K562 (cell line): ENCODE results near the gene FAM174C. TPM values are rescaled to one million over a fixed set of nuclear protein-coding genes. Genes with fewer than 3 reads are reported as not detected.
A peak's percentile ranks its signal among the peaks of the same experiment; 100 is the strongest.

Source experiments
- ADNP ChIP-seq: fragments of 200-800 bp; sonication (Bioruptor generic); IDR thresholded peaks from 2 replicates; pipeline ENCODE4 v1.6.1; 2016; ENCODE audit warnings: missing genetic modification characterization, missing compliant biosample characterization
- EP300 ChIP-seq: IDR thresholded peaks from 2 replicates; pipeline ENCODE4 v1.6.1; 2012; ENCODE audit warnings: low read length, improper control_type of control experiment
- JUNB ChIP-seq: fragments of 450-650 bp; formaldehyde crosslinking; conservative IDR thresholded peaks from 2 replicates; pipeline ENCODE4 v1.4.0; 2020; ENCODE audit warnings: mild to moderate bottlenecking
- NFE2L1 ChIP-seq: fragments of 450-650 bp; IDR thresholded peaks from 2 replicates; pipeline ENCODE4 v1.6.1; 2016; ENCODE audit warnings: missing genetic modification characterization, low read depth, mild to moderate bottlenecking, missing compliant biosample characterization, moderate library complexity, borderline replicate concordance
- TAF7 ChIP-seq: fragments of 450-650 bp; IDR thresholded peaks from 2 replicates; pipeline ENCODE4 v1.6.1; 2016; ENCODE audit warnings: missing genetic modification characterization, missing compliant biosample characterization
- ZC3H4 ChIP-seq: sonication (generic); formaldehyde crosslinking; IDR thresholded peaks from 2 replicates; pipeline ENCODE4 v1.9.0; 2021; ENCODE audit warnings: missing genetic modification reagents, borderline replicate concordance
- ZNF551 ChIP-seq: fragments of 250-450 bp; sonication (Bioruptor Pico); IDR thresholded peaks from 2 replicates; pipeline ENCODE4 v1.5.0; 2021; ENCODE audit warnings: mild to moderate bottlenecking, moderate library complexity
- ZNF778 ChIP-seq: fragments of 450-650 bp; formaldehyde crosslinking; IDR thresholded peaks from 2 replicates; pipeline ENCODE4 v1.4.0; 2020; ENCODE audit warnings: mild to moderate bottlenecking, moderate library complexity
- polyA plus RNA-seq, 8 experiments: library from polyadenylated mRNA; depleted of rRNA in 4 of 8; stranded (reverse) in 5 of 8; unstranded in 3 of 8; fragments of >200 nt; fragmentation: Nextera tagmentation in 2 of 8; fragmentation: Illumina TruSeq in 1 of 8; extraction: Ambion mirVana in 2 of 8; extraction: Trizol in 1 of 8; gene quantifications; 2 replicates each; pipeline versions ENCODE4 v1.2.1 to v1.2.3, GENCODE V29; 2011 to 2014; ENCODE audit warnings: inconsistent platforms in 1 of 8, missing spikeins in 1 of 8
- total RNA-seq, 7 experiments: library from RNA; depleted of rRNA in 6 of 7; stranded (reverse); fragments of >200 nt in 6 of 7; fragmentation: Illumina TruSeq in 2 of 7; extraction: Trizol in 2 of 7; gene quantifications; 2 replicates each; pipeline versions ENCODE4 v1.2.1 to v1.2.3, GENCODE V29; 2011 to 2021; ENCODE audit warnings: low replicate concordance in 1 of 7
- TF ChIP-seq, protein P1 (sequence below), 3 experiments: fragments of 200-800 bp in 1 of 3; fragments of 250-450 bp in 1 of 3; fragments of 450-650 bp in 1 of 3; sonication (Bioruptor Pico) in 1 of 3; sonication (Bioruptor generic) in 1 of 3; formaldehyde crosslinking in 1 of 3; IDR thresholded peaks; 2 replicates each; pipeline versions ENCODE4 v1.6.1 to v1.8.0; 2016 to 2022; ENCODE audit warnings: mild to moderate bottlenecking in 2 of 3, missing genetic modification characterization in 2 of 3, missing compliant biosample characterization in 1 of 3, moderate library complexity in 1 of 3
- TF ChIP-seq, protein P2 (sequence below): fragments of 450-650 bp; IDR thresholded peaks from 2 replicates; pipeline ENCODE4 v1.6.1; 2017; ENCODE audit warnings: antibody characterized with exemption
- TF ChIP-seq, protein P3 (sequence below): fragments of 450-650 bp; IDR thresholded peaks from 2 replicates; pipeline ENCODE4 v1.6.1; 2016; ENCODE audit warnings: low read depth, mild to moderate bottlenecking, moderate library complexity
- TF ChIP-seq, protein P4 (sequence below): fragments of 250-450 bp; sonication (Bioruptor Pico); IDR thresholded peaks from 2 replicates; pipeline ENCODE4 v1.5.1; 2021; ENCODE audit warnings: mild to moderate bottlenecking
- TF ChIP-seq, protein P5 (sequence below): sonication (generic); formaldehyde crosslinking; IDR thresholded peaks from 2 replicates; pipeline ENCODE4 v1.5.0; 2020; ENCODE audit warnings: missing genetic modification reagents

The FAM174C gene
- total and polyA plus RNA-seq, 9 of the 15 experiments (the other 6 are each of a cell fraction or from before 2014, with no cell fraction given): 0.66 to 89.6 (median 20.3) TPM

DNA sequence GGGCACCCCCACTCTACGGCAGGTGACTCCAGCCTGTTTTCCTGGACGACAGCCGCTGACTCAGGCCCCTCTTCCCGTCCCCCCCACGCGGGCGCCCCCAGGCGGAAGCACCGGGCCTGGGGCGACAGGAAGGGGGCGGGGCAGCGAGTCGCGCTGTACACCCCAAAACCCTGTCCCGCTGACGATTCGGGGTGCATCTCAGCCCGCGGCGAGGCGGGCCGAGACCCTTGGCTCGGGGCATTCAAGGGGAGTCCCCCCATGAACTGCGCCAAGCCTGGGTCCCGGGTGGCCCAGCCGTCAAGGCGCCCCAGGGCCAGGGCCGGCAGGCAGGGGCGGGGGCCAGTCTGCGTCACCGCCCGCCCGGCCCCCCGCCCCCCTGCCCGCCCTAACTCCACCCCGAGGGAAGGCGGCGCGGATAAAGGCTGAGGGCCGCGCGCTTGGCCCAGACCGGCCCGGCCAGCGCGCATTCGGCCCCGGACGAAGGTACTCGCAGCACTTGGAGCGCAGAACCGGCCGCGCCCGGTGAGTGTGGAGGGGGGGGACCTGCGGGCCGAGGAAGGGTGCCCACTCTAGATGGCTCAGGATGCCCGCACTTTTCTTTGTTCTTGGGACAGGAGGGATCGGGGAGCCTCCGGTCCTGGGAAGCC lies 27.1 kb upstream of the FAM174C start, which contains the start of gene MIDN (continued):
- TF ChIP-seq, protein P1, sequence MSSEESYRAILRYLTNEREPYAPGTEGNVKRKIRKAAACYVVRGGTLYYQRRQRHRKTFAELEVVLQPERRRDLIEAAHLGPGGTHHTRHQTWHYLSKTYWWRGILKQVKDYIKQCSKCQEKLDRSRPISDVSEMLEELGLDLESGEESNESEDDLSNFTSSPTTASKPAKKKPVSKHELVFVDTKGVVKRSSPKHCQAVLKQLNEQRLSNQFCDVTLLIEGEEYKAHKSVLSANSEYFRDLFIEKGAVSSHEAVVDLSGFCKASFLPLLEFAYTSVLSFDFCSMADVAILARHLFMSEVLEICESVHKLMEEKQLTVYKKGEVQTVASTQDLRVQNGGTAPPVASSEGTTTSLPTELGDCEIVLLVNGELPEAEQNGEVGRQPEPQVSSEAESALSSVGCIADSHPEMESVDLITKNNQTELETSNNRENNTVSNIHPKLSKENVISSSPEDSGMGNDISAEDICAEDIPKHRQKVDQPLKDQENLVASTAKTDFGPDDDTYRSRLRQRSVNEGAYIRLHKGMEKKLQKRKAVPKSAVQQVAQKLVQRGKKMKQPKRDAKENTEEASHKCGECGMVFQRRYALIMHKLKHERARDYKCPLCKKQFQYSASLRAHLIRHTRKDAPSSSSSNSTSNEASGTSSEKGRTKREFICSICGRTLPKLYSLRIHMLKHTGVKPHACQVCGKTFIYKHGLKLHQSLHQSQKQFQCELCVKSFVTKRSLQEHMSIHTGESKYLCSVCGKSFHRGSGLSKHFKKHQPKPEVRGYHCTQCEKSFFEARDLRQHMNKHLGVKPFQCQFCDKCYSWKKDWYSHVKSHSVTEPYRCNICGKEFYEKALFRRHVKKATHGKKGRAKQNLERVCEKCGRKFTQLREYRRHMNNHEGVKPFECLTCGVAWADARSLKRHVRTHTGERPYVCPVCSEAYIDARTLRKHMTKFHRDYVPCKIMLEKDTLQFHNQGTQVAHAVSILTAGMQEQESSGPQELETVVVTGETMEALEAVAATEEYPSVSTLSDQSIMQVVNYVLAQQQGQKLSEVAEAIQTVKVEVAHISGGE (CRISPR knock-in tag; IDR thresholded peaks at IDR 0.05): peak in 1 of 3 experiments; percentile 77; a peak in 2 of 6 replicates
- TF ChIP-seq JUNB (CRISPR knock-in tag) (no peak), TAF7 (peak; percentile 59; the same call in 1 of the 2 replicates), ZC3H4 (CRISPR knock-in tag) (no peak), ZNF778 (no peak), ZNF551 (CRISPR knock-in tag) (no peak), NFE2L1 (tag) (no peak), ADNP (no peak), EP300 (0 out of 2 replicates have a peak, but pooled peaks have one; percentile 20)
- TF ChIP-seq, protein P2, sequence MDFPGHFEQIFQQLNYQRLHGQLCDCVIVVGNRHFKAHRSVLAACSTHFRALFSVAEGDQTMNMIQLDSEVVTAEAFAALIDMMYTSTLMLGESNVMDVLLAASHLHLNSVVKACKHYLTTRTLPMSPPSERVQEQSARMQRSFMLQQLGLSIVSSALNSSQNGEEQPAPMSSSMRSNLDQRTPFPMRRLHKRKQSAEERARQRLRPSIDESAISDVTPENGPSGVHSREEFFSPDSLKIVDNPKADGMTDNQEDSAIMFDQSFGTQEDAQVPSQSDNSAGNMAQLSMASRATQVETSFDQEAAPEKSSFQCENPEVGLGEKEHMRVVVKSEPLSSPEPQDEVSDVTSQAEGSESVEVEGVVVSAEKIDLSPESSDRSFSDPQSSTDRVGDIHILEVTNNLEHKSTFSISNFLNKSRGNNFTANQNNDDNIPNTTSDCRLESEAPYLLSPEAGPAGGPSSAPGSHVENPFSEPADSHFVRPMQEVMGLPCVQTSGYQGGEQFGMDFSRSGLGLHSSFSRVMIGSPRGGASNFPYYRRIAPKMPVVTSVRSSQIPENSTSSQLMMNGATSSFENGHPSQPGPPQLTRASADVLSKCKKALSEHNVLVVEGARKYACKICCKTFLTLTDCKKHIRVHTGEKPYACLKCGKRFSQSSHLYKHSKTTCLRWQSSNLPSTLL: no peak
- TF ChIP-seq, protein P3, sequence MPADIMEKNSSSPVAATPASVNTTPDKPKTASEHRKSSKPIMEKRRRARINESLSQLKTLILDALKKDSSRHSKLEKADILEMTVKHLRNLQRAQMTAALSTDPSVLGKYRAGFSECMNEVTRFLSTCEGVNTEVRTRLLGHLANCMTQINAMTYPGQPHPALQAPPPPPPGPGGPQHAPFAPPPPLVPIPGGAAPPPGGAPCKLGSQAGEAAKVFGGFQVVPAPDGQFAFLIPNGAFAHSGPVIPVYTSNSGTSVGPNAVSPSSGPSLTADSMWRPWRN: 0 out of 2 replicates have a peak, but pooled peaks have one; percentile 8
- TF ChIP-seq, protein P4, sequence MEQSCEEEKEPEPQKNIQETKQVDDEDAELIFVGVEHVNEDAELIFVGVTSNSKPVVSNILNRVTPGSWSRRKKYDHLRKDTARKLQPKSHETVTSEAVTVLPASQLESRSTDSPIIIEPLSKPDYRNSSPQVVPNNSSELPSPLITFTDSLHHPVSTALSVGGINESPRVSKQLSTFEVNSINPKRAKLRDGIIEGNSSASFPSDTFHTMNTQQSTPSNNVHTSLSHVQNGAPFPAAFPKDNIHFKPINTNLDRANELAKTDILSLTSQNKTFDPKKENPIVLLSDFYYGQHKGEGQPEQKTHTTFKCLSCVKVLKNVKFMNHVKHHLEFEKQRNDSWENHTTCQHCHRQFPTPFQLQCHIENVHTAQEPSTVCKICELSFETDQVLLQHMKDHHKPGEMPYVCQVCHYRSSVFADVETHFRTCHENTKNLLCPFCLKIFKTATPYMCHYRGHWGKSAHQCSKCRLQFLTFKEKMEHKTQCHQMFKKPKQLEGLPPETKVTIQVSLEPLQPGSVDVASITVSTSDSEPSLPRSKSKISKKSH (CRISPR knock-in tag): no peak
- TF ChIP-seq, protein P5, sequence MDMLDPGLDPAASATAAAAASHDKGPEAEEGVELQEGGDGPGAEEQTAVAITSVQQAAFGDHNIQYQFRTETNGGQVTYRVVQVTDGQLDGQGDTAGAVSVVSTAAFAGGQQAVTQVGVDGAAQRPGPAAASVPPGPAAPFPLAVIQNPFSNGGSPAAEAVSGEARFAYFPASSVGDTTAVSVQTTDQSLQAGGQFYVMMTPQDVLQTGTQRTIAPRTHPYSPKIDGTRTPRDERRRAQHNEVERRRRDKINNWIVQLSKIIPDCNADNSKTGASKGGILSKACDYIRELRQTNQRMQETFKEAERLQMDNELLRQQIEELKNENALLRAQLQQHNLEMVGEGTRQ (CRISPR knock-in tag): no peak
